Ovary (tissue), 9 donors: ENCODE measurements around the gene SPATA21. TPM values are rescaled to one million over a fixed set of nuclear protein-coding genes. Genes with fewer than 3 reads are reported as not detected.
"Not testable (repeated sequence)": the region's sequence is repeated elsewhere in the genome, so short reads cannot be mapped to it uniquely, and the experiment has no call there.

ENCODE experiments used
- DNase-seq, 5 donors: peaks; one replicate each; pipeline ENCODE4 v3.0.0-alpha.2; 2019 to 2020
- H3K27ac ChIP-seq, 2 donors: fragments of 200-600 bp; one replicate each; pipeline versions ENCODE4 v1.5.1 to v1.8.0; 2019 to 2022
- H3K27me3 ChIP-seq: fragments of 200-600 bp; one replicate; pipeline ENCODE4 v1.8.0; 2022
- H3K36me3 ChIP-seq: fragments of 200-600 bp; sonication (generic); one replicate; pipeline ENCODE4 v1.5.1; 2019
- H3K4me1 ChIP-seq: one replicate; pipeline ENCODE4 v1.8.1; 2013; ENCODE audit warnings: mild to moderate bottlenecking, moderate library complexity; ENCODE audit not compliant: insufficient read depth
- H3K4me3 ChIP-seq: fragments of 200-600 bp; sonication (generic); one replicate; pipeline ENCODE4 v1.5.1; 2017
- H3K9me3 ChIP-seq, 2 donors: fragments of 200-600 bp in 1 of 2; sonication (generic) in 1 of 2; one replicate each; pipeline versions ENCODE4 v1.5.1 to v1.8.1; 2013 to 2019; ENCODE audit warnings: mild to moderate bottlenecking in 1 of 2, moderate library complexity in 1 of 2
- CTCF ChIP-seq, 3 donors: fragments of 450-650 bp in 2 of 3; fragments of 200-600 bp in 1 of 3; IDR thresholded peaks; one replicate each; pipeline versions ENCODE4 v1.5.1 to v1.8.0; 2016 to 2022; ENCODE audit warnings: antibody characterized with exemption in 3 of 3, mild to moderate bottlenecking in 1 of 3
- EP300 ChIP-seq: sonication (generic); formaldehyde crosslinking; IDR thresholded peaks from one replicate; pipeline ENCODE4 v1.6.1; 2017; ENCODE audit warnings: antibody characterized with exemption
- POLR2A ChIP-seq: fragments of 450-650 bp; IDR thresholded peaks from one replicate; pipeline ENCODE4 v1.6.1; 2017; ENCODE audit warnings: antibody characterized with exemption, mild to moderate bottlenecking, moderate library complexity
- WGBS, 3 donors: extraction: QIAGEN DNeasy Blood & Tissue Kit in 1 of 3; methylation state at CpG; one replicate each; pipeline versions ENCODE4 v1.1.5 to v1.1.7; 2013 to 2017; 5-methylcytosine and 5-hydroxymethylcytosine counted together
- intact Hi-C, 4 donors: fragments of 100-400 bp; cut with DNase I; formaldehyde crosslinking; loops; one replicate each; pipeline versions ENCODE4 v1.11.0 to v1.15.1; 2022 to 2023
- polyA plus RNA-seq, 2 donors: library from polyadenylated mRNA; stranded (reverse); fragments of 200-250 nt in 1 of 2; fragments of 350-450 nt in 1 of 2; fragmentation: Illumina TruSeq in 1 of 2; extraction: RNeasy Lipid Tissue Mini Kit (QIAGEN cat#74804) in 1 of 2; gene quantifications; one replicate each; pipeline ENCODE4 v1.2.3, GENCODE V29; 2013 to 2014
- total RNA-seq, 7 donors: library from RNA; depleted of rRNA in 2 of 7; stranded (reverse); fragments of >200 nt in 2 of 7; fragmentation: NEBNext Ultra II Directional in 3 of 7; extraction: Animal tissue kit (Norgen Biotek cat#: 25700) in 3 of 7; gene quantifications; one replicate each; pipeline versions ENCODE4 v1.1.0 to v1.2.4, GENCODE V29; 2016 to 2023
- donor health status: DM: no; HTN: no; CAD: no; lungs with moderate emphysema.
- donor health status: DM: no; HTN: no; CAD: no.
- donor health status: Bipolar disorder and iron deficiency.
- donor health status: DM: yes; HTN: yes; CAD: no.
- donor health status: DM: no; HTN: no; CAD: no.
- donor health status: DM: yes; HTN: yes; CAD: no.

SPATA21 gene
- total and polyA plus RNA-seq, 9 donors, result 0.17 TPM; not detected in 8

GRCh38 chr1:16367258-16367967, 69.8 kb downstream of the SPATA21 start:
- WGBS, 3 donors, result 0 to 1% (median 1%) methylated on average over 47 of the region's 47 CpGs
- Histone ChIP-seq H3K4me3 (peak overlapping the region; percentile 82), H3K4me1 (peaks cover 8% of the 10 kb centered on the region), H3K27me3 (no peaks in the 10 kb centered on the region), H3K27ac (peak overlapping the region; percentile 98 to 99), H3K36me3 (no peaks in the 10 kb centered on the region), H3K9me3 (no peaks in the 10 kb centered on the region)
- DNase-seq, result peak; percentile 79 to 87 (median 87)
- intact Hi-C loops, result loop anchor here in 3 of 4 donors (10.0 kb wide), 2 partner anchors 163 to 173 kb away; no protein-coding TSS in a partner anchor
- TF ChIP-seq CTCF (IDR thresholded peaks at IDR 0.05) (peak in 2 of 3 donors; percentile 20 to 33), EP300 (no peak), POLR2A (peak; percentile 95)

GRCh38 chr1:16366722-16367257, 70.4 kb downstream of the SPATA21 start, which contains the start of gene SZRD1:
SZRD1 (plus strand) TSS chr1:16367242; CDS start chr1:16367258, 16 bp downstream.
- H3K4me3 ChIP-seq, result peak within 1 kb of the TSS; percentile 82
- WGBS, 3 donors, result 1 to 2% (median 2%) methylated on average over 24 of the region's 24 CpGs
- H3K36me3 ChIP-seq, result no peaks in the 10 kb centered on the region
- peaks cover 7% of the 10 kb centered on the region for H3K4me1 ChIP-seq
- TF ChIP-seq EP300 (peak; percentile 13), POLR2A (no peak), CTCF (IDR thresholded peaks at IDR 0.05) (no peak)
- no peaks in the 10 kb centered on the region for H3K9me3 ChIP-seq
- intact Hi-C loops, result loop anchor here in 3 of 4 donors (10.0 kb wide), 2 partner anchors 162 to 172 kb away; no protein-coding TSS in a partner anchor
- peak; percentile 95 to 98 (median 97) for DNase-seq
- H3K27ac ChIP-seq, result peak within 1 kb of the TSS; percentile 98 to 99
- H3K27me3 ChIP-seq, result no peaks in the 10 kb centered on the region

- not testable (repeated sequence) for DNase-seq, H3K27ac ChIP-seq, H3K4me3 ChIP-seq, H3K27me3 ChIP-seq, H3K9me3 ChIP-seq, H3K36me3 ChIP-seq, H3K4me1 ChIP-seq
- intact Hi-C loops, result loop anchor here in 3 of 4 donors (10.0 kb wide), 2 partner anchors 160 to 170 kb away; no protein-coding TSS in a partner anchor
- 30 to 36% (median 30%) methylated on average over 3 of the region's 3 CpGs for WGBS, 3 donors
Measured at GRCh38 chr1:16365146-16365498, 72.1 kb downstream of the SPATA21 start.

GRCh38 chr1:16356867-16357266, 80.4 kb downstream of the SPATA21 start:
- Histone ChIP-seq H3K27ac (no peak overlapping the region), H3K4me3 (no peak overlapping the region), H3K4me1 (peaks cover 2% of the 10 kb centered on the region), H3K27me3 (no peaks in the 10 kb centered on the region), H3K9me3 (no peaks in the 10 kb centered on the region), H3K36me3 (no peaks in the 10 kb centered on the region)
- TF ChIP-seq CTCF (IDR thresholded peaks at IDR 0.05), result no peak
- no peak for TF ChIP-seq EP300
- no peak for TF ChIP-seq POLR2A
- DNase-seq, result no peak
- intact Hi-C loops, result loop anchor here in 2 of 4 donors (10.0 kb wide), 3 partner anchors 102 to 282 kb away; partner anchors contain the start of gene FAM131C (in 1 of the 2)
- 72 to 80% (median 77%) methylated on average over 3 of the region's 3 CpGs for WGBS, 3 donors
